Stimulated activated CD8-positive, alpha-beta memory T cell treated with anti-CD3 and anti-CD28 coated beads, Interleukin-2, amount 100 ng/mL, for 1 hour (primary cell): ENCODE measurements around the gene TCF25.

Experiments used
- DNase-seq, 2 donors: peaks; one replicate each; pipeline ENCODE4 v3.0.0-alpha.2; 2020; ENCODE audit warnings: low read depth in 2 of 2

TCF25 gene

DNA sequence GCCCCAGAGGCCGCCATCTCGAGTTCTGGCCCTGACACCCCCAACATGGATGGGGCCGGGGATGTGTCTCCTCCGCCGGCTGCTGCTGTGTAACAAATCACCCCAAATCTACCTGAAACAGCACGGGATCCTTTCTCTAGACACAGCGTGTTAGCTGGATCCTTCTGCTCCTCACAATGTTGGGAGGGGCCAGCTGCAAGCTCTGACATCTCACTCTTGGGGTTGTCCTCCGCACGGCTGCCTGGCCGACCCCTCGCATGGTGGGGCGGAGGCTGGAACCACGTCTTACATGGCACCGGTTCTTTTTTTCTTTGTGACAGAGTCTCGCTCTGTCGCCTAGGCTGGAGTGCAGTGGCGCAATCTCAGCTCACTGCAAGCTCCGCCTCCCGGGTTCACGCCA lies 63.6 kb downstream of the TCF25 start:
- no peak for DNase-seq

GRCh38 chr16:89938175-89938885 lies 64.9 kb downstream of the TCF25 start:
- DNase-seq: no peak

GRCh38 chr16:89944773-89945172 lies 71.4 kb downstream of the TCF25 start:
- DNase-seq: no peak

DNA sequence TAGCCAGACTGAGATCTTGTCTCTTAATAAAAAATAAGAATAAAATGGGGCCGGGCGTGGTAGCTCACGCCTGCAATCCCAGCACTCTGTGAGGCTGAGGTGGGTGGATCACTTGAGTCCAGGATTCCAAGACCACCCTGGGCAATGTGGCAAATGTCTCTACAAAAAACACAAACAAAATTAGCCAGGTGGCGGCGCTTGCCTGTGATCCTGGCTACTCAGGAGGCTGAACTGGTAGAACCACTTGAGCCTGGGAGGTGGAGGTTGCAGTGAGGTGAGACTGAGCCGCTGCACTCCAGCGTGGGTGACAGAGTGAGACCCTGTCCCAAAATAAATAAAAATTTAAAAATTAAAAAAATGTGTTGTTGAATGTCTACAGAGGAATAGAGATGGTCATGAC lies 72.3 kb downstream of the TCF25 start:
- no peak for DNase-seq

- DNase-seq: no peak
These were observed 73.1 kb downstream of the TCF25 start for GRCh38 chr16:89946515-89946914.

DNA sequence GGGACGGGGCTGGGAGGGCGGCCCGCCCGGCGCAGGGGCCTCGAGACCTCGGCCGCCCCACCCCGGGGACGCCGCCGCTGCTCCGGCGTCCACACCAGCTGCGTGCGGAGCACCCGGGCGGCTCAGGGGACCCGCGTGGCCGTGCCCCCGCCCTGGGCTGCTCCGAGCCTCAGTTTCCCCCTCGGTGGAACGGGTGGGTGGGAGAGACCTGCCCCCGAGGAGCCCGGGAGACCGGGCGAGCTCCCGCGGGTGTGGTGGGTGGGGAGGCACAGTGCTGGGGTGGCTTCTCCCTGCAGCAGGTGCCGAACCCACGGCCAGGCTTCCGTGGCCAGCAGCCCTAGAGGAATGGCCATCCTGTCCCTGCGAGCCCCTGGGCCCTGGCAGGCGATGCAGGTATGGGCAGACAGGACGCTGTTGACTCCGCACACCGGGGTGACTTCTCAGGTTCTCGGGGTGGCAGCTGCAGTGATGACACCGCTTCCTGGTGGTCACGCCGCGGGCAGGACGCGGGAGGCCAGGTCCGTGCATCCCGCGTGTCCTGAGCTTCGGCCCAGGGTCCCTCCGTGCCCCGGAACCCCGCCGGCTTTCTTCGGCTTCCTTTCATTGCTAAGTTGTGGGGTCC lies 75.8 kb downstream of the TCF25 start:
- no peak for DNase-seq

DNA sequence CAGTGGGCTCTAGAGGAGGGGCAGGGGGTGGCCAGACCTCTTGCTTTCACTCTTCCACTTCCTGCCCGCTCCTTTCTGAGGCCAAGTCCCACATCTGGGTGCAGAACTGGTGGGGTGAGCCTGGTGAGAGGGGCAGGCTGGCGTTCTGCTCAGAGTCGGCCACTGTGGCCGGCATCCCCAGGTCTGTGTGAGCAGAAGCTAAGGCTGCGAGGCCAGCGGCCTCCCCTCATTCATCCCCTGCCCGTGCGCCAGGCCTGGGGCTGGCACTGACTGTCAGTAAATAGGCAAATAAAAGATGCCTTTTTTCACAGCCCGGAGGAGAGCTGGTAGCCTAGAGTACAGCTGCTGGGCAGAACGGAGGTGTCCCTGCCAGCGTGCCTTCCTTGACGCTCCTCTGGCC lies 76.4 kb downstream of the TCF25 start:
- DNase-seq: no peak

- DNase-seq: no peak
These were observed 78.1 kb downstream of the TCF25 start for GRCh38 chr16:89951509-89951908.

- no peak for DNase-seq
These were observed 78.7 kb downstream of the TCF25 start for GRCh38 chr16:89952049-89952448.

DNA sequence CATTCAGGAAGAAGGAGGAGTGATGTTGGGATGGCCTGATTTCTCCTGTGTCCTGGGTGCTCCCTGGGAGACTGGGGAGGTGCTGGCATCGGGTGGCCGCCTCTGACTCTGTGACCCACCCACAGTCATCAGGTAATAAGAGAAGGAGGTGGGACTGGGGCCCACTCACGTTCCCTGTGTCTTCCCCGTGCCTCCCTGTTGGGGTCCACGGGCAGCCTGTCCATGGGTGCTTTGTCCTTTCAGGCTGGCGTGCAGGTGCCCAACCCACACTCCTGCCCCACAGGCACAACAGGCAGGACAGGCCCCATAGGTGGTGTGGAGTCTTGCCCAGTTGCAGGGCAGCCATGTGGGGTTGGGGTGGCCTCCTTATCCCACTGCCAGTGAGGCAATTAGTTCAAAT lies 79.2 kb downstream of the TCF25 start:
- DNase-seq: no peak

DNA sequence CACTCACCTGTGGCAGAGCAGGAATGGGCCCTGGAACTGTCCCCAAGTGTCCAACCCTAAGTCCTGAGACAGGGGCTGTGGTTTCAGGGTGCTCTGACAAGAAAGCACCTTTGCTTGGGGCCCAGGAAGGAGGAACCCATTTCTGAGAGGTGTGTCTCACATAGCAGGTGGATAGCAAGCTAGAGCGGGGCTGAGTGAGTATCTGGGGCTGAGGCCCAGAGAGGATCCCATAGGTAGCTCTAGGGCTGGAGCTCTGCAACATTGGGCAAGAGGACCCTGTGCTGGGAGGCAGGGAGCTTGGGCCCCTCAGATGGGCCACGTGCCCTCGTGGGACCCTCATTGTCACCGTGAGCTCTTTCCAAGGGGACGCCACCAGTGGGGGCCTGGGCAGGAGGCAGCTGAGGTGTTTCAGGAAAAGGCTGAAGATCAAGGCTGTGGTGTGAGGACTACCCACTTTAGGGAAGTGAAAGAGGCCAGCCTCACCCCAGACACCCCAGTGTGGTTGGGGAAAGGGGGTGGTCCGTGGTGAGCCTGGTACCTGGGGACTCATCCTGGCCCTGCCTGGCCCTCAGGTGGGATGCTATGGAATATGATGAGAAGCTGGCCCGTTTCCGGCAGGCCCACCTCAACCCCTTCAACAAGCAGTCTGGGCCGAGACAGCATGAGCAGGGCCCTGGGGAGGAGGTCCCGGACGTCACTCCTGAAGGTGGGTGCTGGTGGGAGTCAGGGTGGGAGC lies 80.4 kb downstream of the TCF25 start:
- no peak for DNase-seq

- DNase-seq: no peak
These were observed 81.1 kb downstream of the TCF25 start for GRCh38 chr16:89954462-89954861.

DNA sequence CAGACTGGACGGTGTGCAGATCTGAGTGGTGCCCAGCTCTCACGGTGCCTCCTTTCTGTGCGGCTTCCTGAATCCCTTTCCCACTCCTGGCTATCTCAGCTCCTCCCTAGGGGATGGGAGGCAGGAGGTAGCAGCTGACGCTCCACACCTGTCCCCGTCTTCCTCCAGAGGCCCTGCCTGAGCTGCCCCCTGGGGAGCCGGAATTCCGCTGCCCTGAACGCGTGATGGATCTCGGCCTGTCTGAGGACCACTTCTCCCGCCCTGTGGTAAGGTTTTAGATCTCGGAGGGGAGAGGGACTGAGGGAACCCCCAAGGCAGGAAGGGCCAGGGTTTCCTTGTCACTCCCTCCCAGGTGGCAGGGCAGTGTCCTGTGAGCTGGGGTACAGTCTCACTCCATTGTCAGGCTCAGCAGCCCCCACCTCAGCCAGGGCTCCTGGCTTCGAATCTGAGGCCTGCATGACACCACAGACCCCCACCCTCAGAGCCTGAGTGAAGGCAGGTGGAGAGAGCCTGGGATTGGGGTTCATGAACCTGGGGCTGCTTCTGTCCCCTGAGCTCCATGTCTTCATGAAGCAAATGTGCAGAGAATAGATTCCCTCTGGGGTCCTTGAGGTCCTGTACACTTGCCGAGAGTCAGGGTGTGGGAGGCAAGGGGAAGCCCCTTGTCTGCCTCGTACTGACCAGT lies 81.8 kb downstream of the TCF25 start:
- no peak for DNase-seq

- DNase-seq: no peak
These were observed 83.3 kb downstream of the TCF25 start for GRCh38 chr16:89956505-89957215.

GRCh38 chr16:89957216-89957785 lies 83.9 kb downstream of the TCF25 start:
- DNase-seq: no peak

DNA sequence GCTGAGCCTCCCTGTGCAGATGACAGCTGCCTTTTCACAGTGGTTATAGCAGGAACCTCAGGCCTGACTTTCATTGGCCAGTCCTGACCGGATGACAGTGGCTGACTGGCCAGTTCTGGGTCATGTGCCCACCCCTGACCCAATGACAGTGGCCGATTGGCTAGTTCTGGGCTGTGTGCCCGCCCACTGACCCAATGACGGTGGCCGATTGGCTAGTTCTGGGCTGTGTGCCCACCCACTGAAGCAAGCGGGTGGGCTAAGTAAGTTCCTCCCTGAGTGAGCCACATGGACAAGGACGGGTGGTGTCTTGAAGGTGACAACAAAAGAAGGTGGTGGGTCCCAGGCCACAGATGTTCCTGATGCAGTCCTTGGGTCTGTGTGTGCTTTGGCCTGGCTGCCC lies 84.7 kb downstream of the TCF25 start:
- no peak for DNase-seq

GRCh38 chr16:89958596-89958995 lies 85.2 kb downstream of the TCF25 start:
- DNase-seq: no peak

- no peak for DNase-seq
These were observed 87.6 kb downstream of the TCF25 start for GRCh38 chr16:89960966-89961365.
